H1 (cell line): ENCODE results near the gene VGLL1. TPM values are rescaled to one million over a fixed set of nuclear protein-coding genes. Genes with fewer than 3 reads are reported as not detected.

Experiments
- CTCF ChIA-PET: fragments of 300-600 bp; sonication (Branson Sonifier 250); formaldehyde crosslinking; loops from one replicate; lab custom pipeline; 2021; ENCODE audit not compliant: partially characterized antibody; lab: Charles Lee
- POLR2A ChIA-PET: fragments of 300-600 bp; sonication (Branson Sonifier 250); formaldehyde crosslinking; loops from one replicate; lab custom pipeline; 2021; ENCODE audit warnings: inconsistent platforms; ENCODE audit not compliant: partially characterized antibody; lab: Charles Lee
- DNase-seq, 2 experiments: peaks; one replicate each; pipeline versions ENCODE4 v3.0.0 to v3.0.0-alpha.2; 2010 to 2022; ENCODE audit warnings: low spot score in 2 of 2, low read depth in 1 of 2, mixed read lengths in 1 of 2
- FAIRE-seq: peaks from 2 replicates; lab custom pipeline; 2011; peaks lifted over from hg19 to GRCh38; lab: Jason Lieb, UNC
- H2AFZ ChIP-seq: 2 replicates; pipeline ENCODE4 v1.8.1; 2012; ENCODE audit warnings: low read length, inconsistent platforms
- H2AK5ac ChIP-seq: 2 replicates; pipeline ENCODE4 v1.6.1; 2013; ENCODE audit warnings: low read depth, low read length
- H2BK120ac ChIP-seq: replicated peaks from 2 replicates; pipeline ENCODE3; 2013; ENCODE audit warnings: low read depth, low read length, inconsistent platforms
- H2BK12ac ChIP-seq: 2 replicates; pipeline ENCODE4 v1.6.1; 2013; ENCODE audit warnings: low read depth, low read length
- H2BK15ac ChIP-seq: 2 replicates; pipeline ENCODE4 v1.6.1; 2013; ENCODE audit warnings: low read length
- H2BK20ac ChIP-seq: 2 replicates; pipeline ENCODE4 v1.6.1; 2013; ENCODE audit warnings: low read length
- H2BK5ac ChIP-seq: 2 replicates; pipeline ENCODE4 v1.6.1; 2013; ENCODE audit warnings: low read depth, low read length
- H3K14ac ChIP-seq: 2 replicates; pipeline ENCODE4 v1.6.1; 2013; ENCODE audit warnings: inconsistent platforms; ENCODE audit not compliant: insufficient read length
- H3K18ac ChIP-seq: 2 replicates; pipeline ENCODE4 v1.6.1; 2013; ENCODE audit warnings: low read length; ENCODE audit errors: extremely low read depth
- H3K23ac ChIP-seq: 2 replicates; pipeline ENCODE4 v1.6.1; 2013; ENCODE audit warnings: inconsistent platforms; ENCODE audit not compliant: insufficient read length
- H3K23me2 ChIP-seq: 2 replicates; pipeline ENCODE4 v1.6.1; 2013; ENCODE audit warnings: low read depth, low read length
- H3K27ac ChIP-seq: 2 replicates; pipeline ENCODE4 v1.6.1; 2011; ENCODE audit warnings: low read depth, low read length, inconsistent platforms
- H3K27me3 ChIP-seq, 4 experiments: replicated peaks in 1 of 4; 1 replicate in 1 of 4; 2 replicates in 3 of 4; pipeline versions ENCODE4 v1.6.1 to v1.8.1; 2011 to 2013; ENCODE audit warnings: low read length in 3 of 4, mild to moderate bottlenecking in 3 of 4, inconsistent platforms in 2 of 4, mixed read lengths in 2 of 4, moderate library complexity in 1 of 4; ENCODE audit not compliant: control insufficient read depth in 3 of 4, insufficient read depth in 3 of 4; ENCODE audit errors: extremely low read depth in 1 of 4
- H3K36me3 ChIP-seq, 4 experiments: 2 replicates each; pipeline versions ENCODE4 v1.6.1 to v1.8.1; 2011 to 2013; ENCODE audit warnings: mild to moderate bottlenecking in 4 of 4, low read length in 3 of 4, moderate library complexity in 2 of 4, control low read depth in 1 of 4, inconsistent platforms in 1 of 4; ENCODE audit not compliant: insufficient read depth in 4 of 4, control insufficient read depth in 2 of 4
- H3K4ac ChIP-seq: replicated peaks from 2 replicates; pipeline ENCODE3; 2013; ENCODE audit warnings: low read length, low read depth, mixed read lengths, inconsistent platforms; ENCODE audit not compliant: insufficient read length
- H3K4me1 ChIP-seq, 4 experiments: replicated peaks in 1 of 4; 1 replicate in 1 of 4; 2 replicates in 3 of 4; pipeline versions ENCODE4 v1.6.1 to v1.8.1; 2011 to 2013; ENCODE audit warnings: low read length in 3 of 4, inconsistent platforms in 2 of 4, mixed read lengths in 1 of 4; ENCODE audit not compliant: insufficient read depth in 4 of 4, control insufficient read depth in 3 of 4
- H3K4me2 ChIP-seq, 2 experiments: 2 replicates each; pipeline versions ENCODE4 v1.6.1 to v1.8.1; 2011 to 2013; ENCODE audit warnings: low read depth in 2 of 2, low read length in 2 of 2, control low read depth in 1 of 2, inconsistent platforms in 1 of 2, mild to moderate bottlenecking in 1 of 2; ENCODE audit not compliant: insufficient read depth in 1 of 2
- H3K4me3 ChIP-seq, 4 experiments: fragments of 200-600, 300-600 bp in 1 of 4; sonication (generic), shearing (Covaris generic), sonication (Bioruptor Twin) in 1 of 4; 2 replicates each; pipeline versions ENCODE4 v1.5.1 to v1.8.1; 2011 to 2016; ENCODE audit warnings: low read length in 4 of 4, low read depth in 3 of 4, control low read depth in 2 of 4, inconsistent platforms in 2 of 4, mild to moderate bottlenecking in 2 of 4, mixed read lengths in 1 of 4, moderate library complexity in 1 of 4; ENCODE audit not compliant: insufficient read depth in 2 of 4; ENCODE audit errors: extremely low read depth in 1 of 4
- H3K56ac ChIP-seq: replicated peaks from 2 replicates; pipeline ENCODE3; 2013; ENCODE audit warnings: low read depth, mild to moderate bottlenecking, mixed read lengths, low read length, inconsistent platforms; ENCODE audit not compliant: insufficient read length
- H3K79me1 ChIP-seq: 2 replicates; pipeline ENCODE4 v1.6.1; 2013; ENCODE audit warnings: low read depth, low read length, control low read depth
- H3K79me2 ChIP-seq, 2 experiments: 2 replicates each; pipeline versions ENCODE4 v1.6.1 to v1.8.1; 2012 to 2013; ENCODE audit warnings: low read length in 2 of 2, mild to moderate bottlenecking in 2 of 2, inconsistent platforms in 1 of 2; ENCODE audit not compliant: insufficient read depth in 2 of 2, control insufficient read depth in 1 of 2
- H3K9ac ChIP-seq, 4 experiments: replicated peaks in 1 of 4; 1 replicate in 1 of 4; 2 replicates in 3 of 4; pipeline versions ENCODE4 v1.6.1 to v1.8.1; 2011 to 2013; ENCODE audit warnings: low read depth in 3 of 4, low read length in 3 of 4, control low read depth in 2 of 4, mild to moderate bottlenecking in 2 of 4, moderate library complexity in 2 of 4, inconsistent platforms in 1 of 4; ENCODE audit errors: extremely low read depth in 1 of 4
- H3K9me3 ChIP-seq, 2 experiments: 2 replicates each; pipeline versions ENCODE4 v1.6.1 to v1.8.1; 2012 to 2013; ENCODE audit warnings: mild to moderate bottlenecking in 2 of 2, moderate library complexity in 2 of 2, control low read depth in 1 of 2, inconsistent platforms in 1 of 2, low read depth in 1 of 2, low read length in 1 of 2, mixed read lengths in 1 of 2; ENCODE audit not compliant: insufficient read depth in 2 of 2
- H4K20me1 ChIP-seq, 2 experiments: replicated peaks in 1 of 2; 2 replicates each; pipeline versions ENCODE3 to v1.8.1; 2011 to 2013; ENCODE audit warnings: inconsistent platforms in 2 of 2, low read length in 2 of 2, mild to moderate bottlenecking in 1 of 2; ENCODE audit not compliant: insufficient read depth in 2 of 2, control insufficient read depth in 1 of 2
- H4K5ac ChIP-seq: 2 replicates; pipeline ENCODE4 v1.6.1; 2013; ENCODE audit warnings: low read length, low read depth, mixed read lengths, inconsistent platforms; ENCODE audit not compliant: insufficient read length
- H4K8ac ChIP-seq: 2 replicates; pipeline ENCODE4 v1.8.0; 2013; ENCODE audit warnings: mild to moderate bottlenecking, moderate library complexity, low read length, inconsistent platforms; ENCODE audit not compliant: insufficient read depth; ENCODE audit errors: extremely low read depth
- H4K91ac ChIP-seq: replicated peaks from 2 replicates; pipeline ENCODE3; 2013; ENCODE audit warnings: low read length, mixed read lengths, inconsistent platforms; ENCODE audit not compliant: insufficient read length
- BCL11A ChIP-seq, 2 experiments: IDR thresholded peaks; one replicate each; pipeline ENCODE4 v1.6.1; 2011; ENCODE audit warnings: low read depth in 2 of 2, low read length in 2 of 2, mild to moderate bottlenecking in 2 of 2
- CBX5 ChIP-seq: fragments of 300-800, 300-1000 bp; sonication (generic); IDR thresholded peaks from 2 replicates; pipeline ENCODE4 v1.7.1; 2016; ENCODE audit warnings: antibody characterized with exemption, low read length, low read depth
- CHD2 ChIP-seq: IDR thresholded peaks from 2 replicates; pipeline ENCODE4 v1.6.1; 2012; ENCODE audit warnings: low read length, improper control_type of control experiment
- EZH2 ChIP-seq: fragments of 200-600 bp; sonication (generic); IDR thresholded peaks from 2 replicates; pipeline ENCODE4 v1.7.1; 2012; ENCODE audit warnings: low read depth, mild to moderate bottlenecking, moderate library complexity, low read length, inconsistent platforms; ENCODE audit not compliant: severe bottlenecking
- YY1 ChIP-seq: IDR thresholded peaks from 2 replicates; pipeline ENCODE4 v1.6.1; 2011; ENCODE audit warnings: low read depth, mild to moderate bottlenecking, low read length
- WGBS, 2 experiments: shearing (Covaris generic) in 1 of 2; methylation state at CpG; one replicate each; pipeline versions ENCODE4 v1.1.6 to v1.1.7; 2013 to 2015; ENCODE audit warnings: low lambda C conversion rate in 2 of 2, mixed read lengths in 2 of 2, inconsistent platforms in 1 of 2, low coverage in 1 of 2, missing lambda C conversion rate in 1 of 2; ENCODE audit not compliant: insufficient replicate concordance in 2 of 2, insufficient coverage in 1 of 2, insufficient read length in 1 of 2; ENCODE audit errors: extremely low coverage in 1 of 2, missing lambda C conversion rate in 1 of 2; 5-methylcytosine and 5-hydroxymethylcytosine counted together
- polyA plus RNA-seq, 7 experiments: library from polyadenylated mRNA; depleted of rRNA in 3 of 7; stranded (reverse) in 5 of 7; unstranded in 2 of 7; fragments of >200 nt in 5 of 7; fragments of 200-250 nt in 2 of 7; gene quantifications; 1 replicate in 5 of 7; 2 replicates in 1 of 7; 4 replicates in 1 of 7; pipeline versions ENCODE4 v1.2.1 to v1.2.3, GENCODE V29; 2011 to 2013; ENCODE audit warnings: missing spikeins in 2 of 7, mixed read lengths in 2 of 7
- total RNA-seq: library from RNA; stranded (reverse); fragmentation: NEBNext Ultra II Directional; extraction: Animal tissue kit (Norgen Biotek cat#: 25700); gene quantifications from 2 replicates; pipeline ENCODE4 v1.2.1, GENCODE V29; 2021

The VGLL1 gene
- total and polyA plus RNA-seq, 2 of the 8 experiments (the other 6 are each of a cell fraction or from before 2014, with no cell fraction given) = not detected

- H3K4me3 ChIP-seq = no peak overlapping the region
- TF ChIP-seq CHD2 (no peak), EZH2 (no peak), YY1 (no peak), CBX5 (no peak), BCL11A (IDR thresholded peaks at IDR 0.05; ENCODE audit: low read depth in 2 of 2, low read length in 2 of 2) (no peak)
- H3K4ac ChIP-seq = no peak overlapping the region
- H3K23me2 ChIP-seq = no peaks in the 10 kb centered on the region
- ChIA-PET POLR2A (no interaction called here), CTCF (interaction anchor here (0.6 kb wide), 1 partner anchor 463 kb away, joined by 4 read pairs; no protein-coding TSS in a partner anchor)
- no peak overlapping the region for H2AK5ac ChIP-seq
- H3K4me2 ChIP-seq = no peak overlapping the region
- 67% methylated on average over 5 of the region's 5 CpGs; no CpG with 5 or more reads in 1 of the 2 experiments for WGBS, 2 experiments
- H4K5ac ChIP-seq = no peak overlapping the region
- no peak overlapping the region for H2BK12ac ChIP-seq
- H3K56ac ChIP-seq = no peak overlapping the region
- H3K18ac ChIP-seq = no peak overlapping the region
- H2BK5ac ChIP-seq = no peak overlapping the region
- H2BK15ac ChIP-seq = no peak overlapping the region
- no peak overlapping the region for H3K23ac ChIP-seq
- no peak overlapping the region for H3K14ac ChIP-seq
- H2BK20ac ChIP-seq = no peak overlapping the region
- no peak overlapping the region for H2BK120ac ChIP-seq
- FAIRE-seq (no peak), DNase-seq (no peak)
- no peaks in the 10 kb centered on the region for H3K4me1 ChIP-seq
- H3K27ac ChIP-seq = no peak overlapping the region
- no peaks in the 10 kb centered on the region for H3K9me3 ChIP-seq
- no peak overlapping the region for H4K8ac ChIP-seq
- H2AFZ ChIP-seq = no peak overlapping the region
- no peaks in the 10 kb centered on the region for H3K79me1 ChIP-seq
- H3K36me3 ChIP-seq = no peaks in the 10 kb centered on the region
- no peak overlapping the region for H3K9ac ChIP-seq
- H3K27me3 ChIP-seq = no peaks in the 10 kb centered on the region
- no peaks in the 10 kb centered on the region for H3K79me2 ChIP-seq
- H4K20me1 ChIP-seq = no peaks in the 10 kb centered on the region
- no peak overlapping the region for H4K91ac ChIP-seq
Measured at GRCh38 chrX:136540226-136540625, 8.2 kb downstream of the VGLL1 start.
